ENCODE results near the gene RFC4. TPM values are rescaled to one million over a fixed set of nuclear protein-coding genes. Genes with fewer than 3 reads are reported as not detected.
A peak's percentile ranks its signal among the peaks of the same experiment; 100 is the strongest.
"Not testable (repeated sequence)": the region's sequence is repeated elsewhere in the genome, so short reads cannot be mapped to it uniquely, and the experiment has no call there.

RFC4 gene
- total RNA-seq, 1 donor from 2014 or later = 105 TPM

DNA sequence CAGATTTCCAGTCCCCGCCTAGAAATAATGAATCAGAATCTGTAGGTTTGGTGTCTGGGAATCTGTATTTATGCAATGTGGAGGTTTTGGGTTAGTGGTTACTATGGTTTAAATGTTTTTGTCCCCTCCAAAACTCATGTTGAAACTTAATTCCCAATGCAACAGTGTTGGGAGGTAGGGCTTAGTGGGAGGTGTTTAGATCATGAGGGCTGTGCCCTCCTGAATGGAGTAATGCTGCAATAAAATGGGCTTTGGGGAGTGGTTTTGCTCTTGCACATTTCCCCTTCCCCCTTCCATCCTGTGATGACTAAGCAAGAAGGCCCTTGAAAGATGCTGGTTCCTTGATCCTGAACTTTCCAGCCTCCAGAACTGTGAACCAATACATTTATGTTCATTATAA is 9.2 kb upstream of the RFC4 start:
- Mint-ChIP-seq H3K4me3 (no peak overlapping the region), H3K4me1 (no peaks in the 10 kb centered on the region), H3K27me3 (ENCODE audit: low read depth) (peaks cover 7% of the 10 kb centered on the region), H3K36me3 (ENCODE audit: low read depth) (no peaks in the 10 kb centered on the region), H3K27ac (ENCODE audit: unreplicated experiment) (no peak overlapping the region), H3K9me3 (no peaks in the 10 kb centered on the region)
- no peak for DNase-seq (ENCODE audit: low read depth, low spot score)
- no peak for TF ChIP-seq CTCF (conservative IDR thresholded peaks at IDR 0.05)

- Mint-ChIP-seq H3K4me1 (no peaks in the 10 kb centered on the region), H3K27ac (ENCODE audit: unreplicated experiment) (no peak overlapping the region), H3K4me3 (no peak overlapping the region), H3K9me3 (no peaks in the 10 kb centered on the region), H3K27me3 (ENCODE audit: low read depth) (peaks cover 7% of the 10 kb centered on the region), H3K36me3 (ENCODE audit: low read depth) (no peaks in the 10 kb centered on the region)
- DNase-seq (ENCODE audit: low read depth, low spot score) = no peak
- no peak for TF ChIP-seq CTCF (conservative IDR thresholded peaks at IDR 0.05)
These were observed 7.8 kb upstream of the RFC4 start for GRCh38 chr3:186814100-186814499.

GRCh38 chr3:186811313-186811712 is 5.0 kb upstream of the RFC4 start:
- H3K27ac Mint-ChIP-seq (ENCODE audit: unreplicated experiment); H3K27me3 Mint-ChIP-seq (ENCODE audit: low read depth); H3K4me1 Mint-ChIP-seq; H3K9me3 Mint-ChIP-seq; H3K36me3 Mint-ChIP-seq (ENCODE audit: low read depth); DNase-seq (ENCODE audit: low read depth, low spot score); H3K4me3 Mint-ChIP-seq: not testable (repeated sequence)

DNA sequence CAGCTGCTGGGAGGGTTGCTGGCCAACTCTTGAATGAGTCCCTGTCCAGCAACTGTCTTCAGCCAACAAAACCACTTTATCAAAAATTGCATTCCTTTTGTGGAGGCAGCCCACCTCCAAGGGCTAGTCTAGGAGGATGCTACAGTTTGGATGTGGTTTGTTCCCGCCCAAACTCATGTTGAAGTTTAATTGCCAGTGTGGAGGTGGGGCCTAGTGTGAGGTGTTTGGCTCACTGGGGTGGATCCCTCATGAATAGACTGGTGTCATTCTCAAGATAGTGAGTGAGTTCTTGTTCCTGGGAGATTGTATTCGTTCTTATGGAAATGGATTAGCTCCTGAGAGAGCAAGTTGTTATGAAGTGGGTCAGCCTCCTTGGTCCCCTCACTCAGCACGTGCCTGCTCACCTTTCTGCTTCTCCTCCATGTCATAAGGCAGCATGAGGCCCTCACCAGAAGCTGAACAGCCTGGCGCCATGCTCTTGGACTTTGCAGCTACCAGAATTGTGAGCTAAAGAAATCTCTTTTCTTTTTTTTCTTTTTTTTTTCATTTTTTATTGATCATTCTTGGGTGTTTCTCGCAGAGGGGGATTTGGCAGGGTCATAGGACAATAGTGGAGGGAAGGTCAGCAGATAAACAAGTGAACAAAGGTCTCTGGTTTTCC is 4.2 kb upstream of the RFC4 start:
- Mint-ChIP-seq H3K27ac (ENCODE audit: unreplicated experiment) (no peak overlapping the region), H3K9me3 (no peaks in the 10 kb centered on the region), H3K4me3 (no peak overlapping the region), H3K36me3 (ENCODE audit: low read depth) (no peaks in the 10 kb centered on the region), H3K4me1 (peaks cover 11% of the 10 kb centered on the region), H3K27me3 (ENCODE audit: low read depth) (peaks cover 7% of the 10 kb centered on the region)
- no peak for DNase-seq (ENCODE audit: low read depth, low spot score)
- no peak for TF ChIP-seq CTCF (conservative IDR thresholded peaks at IDR 0.05)

- Mint-ChIP-seq H3K36me3 (ENCODE audit: low read depth) (peaks cover 6% of the 10 kb centered on the region), H3K27me3 (ENCODE audit: low read depth) (no peaks in the 10 kb centered on the region), H3K4me1 (peaks cover 22% of the 10 kb centered on the region), H3K4me3 (peak overlapping the region; percentile 98), H3K27ac (ENCODE audit: unreplicated experiment) (no peak overlapping the region), H3K9me3 (no peaks in the 10 kb centered on the region)
- TF ChIP-seq CTCF (conservative IDR thresholded peaks at IDR 0.05) = no peak
- DNase-seq (ENCODE audit: low read depth, low spot score) = no peak
These were observed 949 bp upstream of the RFC4 start for GRCh38 chr3:186807231-186807630.

DNA sequence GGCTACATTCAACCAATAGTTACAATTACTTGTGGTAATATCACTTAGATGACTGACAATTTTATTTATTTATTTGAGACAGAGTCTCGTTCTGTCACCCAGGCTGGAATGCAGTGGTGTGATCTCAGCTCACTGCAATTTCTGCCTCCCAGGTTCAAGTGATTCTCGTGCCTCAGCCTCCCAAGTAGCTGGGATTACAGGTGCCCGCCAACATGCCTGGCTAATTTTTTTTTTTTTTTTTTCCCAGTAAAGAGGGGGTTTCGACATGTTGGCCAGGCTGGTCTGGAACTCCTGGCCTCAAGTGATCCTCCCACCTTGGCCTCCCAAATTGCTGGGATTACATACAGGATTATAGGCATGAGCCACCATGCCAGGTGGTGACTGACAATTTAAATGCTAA is 2.8 kb downstream of the RFC4 start:
- H3K27ac Mint-ChIP-seq (ENCODE audit: unreplicated experiment); H3K9me3 Mint-ChIP-seq; H3K27me3 Mint-ChIP-seq (ENCODE audit: low read depth); DNase-seq (ENCODE audit: low read depth, low spot score): not testable (repeated sequence)
- peaks cover 22% of the 10 kb centered on the region for H3K4me1 Mint-ChIP-seq
- peak overlapping the region; percentile 61 for H3K4me3 Mint-ChIP-seq
- peaks cover 12% of the 10 kb centered on the region for H3K36me3 Mint-ChIP-seq (ENCODE audit: low read depth)
